Stimulated activated CD4-positive, alpha-beta T cell treated with anti-CD3 and anti-CD28 coated beads, Interleukin-15, amount 100 ng/mL, for 48 hours (primary cell): ENCODE data around the gene DROSHA.
"Not testable (repeated sequence)": the region's sequence is repeated elsewhere in the genome, so short reads cannot be mapped to it uniquely, and the experiment has no call there.

Experiments used
- DNase-seq, 2 donors: peaks; one replicate each; pipeline ENCODE4 v3.0.0-alpha.2; 2020; ENCODE audit warnings: low read depth in 2 of 2

The DROSHA gene

GRCh38 chr5:31378838-31379237 is 153.1 kb downstream of the DROSHA start:
- DNase-seq, result no peak

GRCh38 chr5:31378136-31378535 is 153.8 kb downstream of the DROSHA start:
- DNase-seq, result no peak

GRCh38 chr5:31377274-31377946 is 154.5 kb downstream of the DROSHA start:
- no peak for DNase-seq

GRCh38 chr5:31375999-31376720 is 155.7 kb downstream of the DROSHA start:
- no peak for DNase-seq

GRCh38 chr5:31372124-31372523 is 159.8 kb downstream of the DROSHA start:
- DNase-seq, result no peak

- no peak for DNase-seq
These were observed 165.0 kb downstream of the DROSHA start for GRCh38 chr5:31366941-31367340.

GRCh38 chr5:31365776-31366175 is 166.1 kb downstream of the DROSHA start:
- DNase-seq, result no peak

GRCh38 chr5:31364881-31365636 is 166.8 kb downstream of the DROSHA start:
- DNase-seq, result no peak

GRCh38 chr5:31362931-31363568 is 168.8 kb downstream of the DROSHA start:
- no peak for DNase-seq

- no peak for DNase-seq
These were observed 169.4 kb downstream of the DROSHA start for GRCh38 chr5:31362529-31362900.

- not testable (repeated sequence) for DNase-seq
These were observed 170.0 kb downstream of the DROSHA start for GRCh38 chr5:31361704-31362528.

GRCh38 chr5:31361234-31361633 is 170.7 kb downstream of the DROSHA start:
- DNase-seq, result no peak

- DNase-seq, result no peak
These were observed 172.1 kb downstream of the DROSHA start for GRCh38 chr5:31359839-31360238.

GRCh38 chr5:31357038-31357437 is 174.9 kb downstream of the DROSHA start:
- no peak for DNase-seq

- no peak for DNase-seq
These were observed 176.6 kb downstream of the DROSHA start for GRCh38 chr5:31355337-31355736.
